Aorta (tissue), 5 donors: Measurements from ENCODE around the gene ERP27. TPM values are rescaled to one million over a fixed set of nuclear protein-coding genes. Genes with fewer than 3 reads are reported as not detected.

Source experiments
- ATAC-seq: fragments of 200-7000 bp; cut with Tn5 transposase; one replicate; pipeline ENCODE4 v1.9.1; 2022; ENCODE audit warnings: moderate library complexity; ENCODE audit not compliant: low FRiP score
- DNase-seq, 2 donors: peaks; one replicate each; pipeline ENCODE4 v3.0.0-alpha.2; 2020
- H3K27ac ChIP-seq, 2 donors: one replicate each; pipeline ENCODE4 v1.5.1; 2013; ENCODE audit warnings: low read length in 2 of 2, mild to moderate bottlenecking in 2 of 2, moderate library complexity in 2 of 2, control low read depth in 1 of 2, inconsistent platforms in 1 of 2, low read depth in 1 of 2
- H3K27me3 ChIP-seq, 2 donors: one replicate each; pipeline ENCODE4 v1.6.1; 2013; ENCODE audit warnings: control low read depth in 1 of 2, low read length in 1 of 2, mild to moderate bottlenecking in 1 of 2, moderate library complexity in 1 of 2; ENCODE audit not compliant: insufficient read depth in 2 of 2, control insufficient read depth in 1 of 2
- H3K36me3 ChIP-seq, 2 donors: one replicate each; pipeline ENCODE4 v1.6.1; 2013; ENCODE audit warnings: control low read depth in 1 of 2, low read length in 1 of 2, mild to moderate bottlenecking in 1 of 2; ENCODE audit not compliant: insufficient read depth in 2 of 2, control insufficient read depth in 1 of 2
- H3K4me1 ChIP-seq, 2 donors: one replicate each; pipeline ENCODE4 v1.6.1; 2013; ENCODE audit warnings: low read length in 2 of 2, control low read depth in 1 of 2, mild to moderate bottlenecking in 1 of 2, moderate library complexity in 1 of 2; ENCODE audit not compliant: insufficient read depth in 2 of 2, control insufficient read depth in 1 of 2
- H3K4me3 ChIP-seq, 2 donors: one replicate each; pipeline ENCODE4 v1.5.1; 2013; ENCODE audit warnings: low read length in 2 of 2, control low read depth in 1 of 2, mild to moderate bottlenecking in 1 of 2
- H3K9me3 ChIP-seq: one replicate; pipeline ENCODE4 v1.6.1; 2013; ENCODE audit warnings: mild to moderate bottlenecking, low read length; ENCODE audit not compliant: control insufficient read depth
- WGBS, 2 donors: extraction: QIAGEN DNeasy Blood & Tissue Kit; methylation state at CpG; one replicate each; pipeline ENCODE4 v1.1.7; 2013; 5-methylcytosine and 5-hydroxymethylcytosine counted together
- intact Hi-C, 2 donors: fragments of 100-400 bp; cut with DNase I; formaldehyde crosslinking; loops; one replicate each; pipeline versions ENCODE4 v1.14.2 to v1.15.0; 2022
- long read RNA-seq, 2 donors: library from polyadenylated mRNA; unstranded; transcript quantifications; one replicate each; pipeline ENCODE4 v2.0.0, GENCODE V29; 2020 to 2021
- polyA plus RNA-seq, 2 donors: library from polyadenylated mRNA; stranded (reverse); fragments of 200-250 nt; gene quantifications; one replicate each; pipeline ENCODE4 v1.2.3, GENCODE V29; 2013
- total RNA-seq, 2 donors: library from RNA; stranded (reverse); fragmentation: NEBNext Ultra II Directional; extraction: Animal tissue kit (Norgen Biotek cat#: 25700); gene quantifications; one replicate each; pipeline ENCODE4 v1.2.1, GENCODE V29; 2021
- donor health status: healthy with polysubstance abuse.
- donor health status: Bipolar disorder and iron deficiency.
- donor health status: DM: no; HTN: no; CAD: no.
- donor health status: DM: no; HTN: no; CAD: no.
- donor health status: DM: yes; HTN: yes; CAD: no.

ERP27 gene
- total RNA-seq (1 to 10 TPM; 1.3 to 3.2 TPM), polyA plus RNA-seq (1 to 10 TPM in 1 of 2 donors, under 1 TPM in 1; 0.20 to 5.3 TPM)
- long read RNA-seq, donor 1: 0 reads
- long read RNA-seq, donor 2, partial matches to known transcripts: 0 of 1 reads
- long read RNA-seq, donor 2, other reads (novel, unspliced or antisense): 0 of 1 reads

DNA sequence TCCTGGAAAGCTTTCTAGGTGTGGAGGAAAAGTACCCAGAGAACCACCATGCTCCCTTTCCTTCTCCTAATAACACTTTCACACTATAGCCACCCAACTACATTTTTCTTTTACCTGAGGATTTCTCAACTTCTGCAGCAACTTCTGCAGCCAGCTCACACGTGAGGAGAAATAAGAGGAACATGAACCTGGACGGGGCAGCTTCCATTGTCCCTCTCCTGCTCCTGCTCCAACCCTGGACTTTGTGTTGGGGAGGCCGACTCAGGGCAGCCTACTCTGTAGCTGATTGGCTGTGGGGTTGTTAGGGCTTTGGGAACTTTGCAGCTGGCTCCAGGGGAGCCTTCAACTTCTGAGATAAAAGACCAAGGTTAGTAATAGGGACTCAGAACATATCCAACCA is at the start of gene ERP27:
Gene ERP27 (minus strand): TSS at position 237 of the 400 bp plus-strand sequence. CDS start 29 bp downstream, at position 208.
- H3K4me3 ChIP-seq: no peak within 1 kb of the TSS
- H3K27me3 ChIP-seq: no peaks in the 10 kb centered on the region
- no peaks in the 10 kb centered on the region for H3K9me3 ChIP-seq
- ATAC-seq: no peak
- no peaks in the 10 kb centered on the region for H3K36me3 ChIP-seq
- H3K27ac ChIP-seq: no peak within 1 kb of the TSS
- intact Hi-C loops: loop anchor here in 1 of 2 donors (10.0 kb wide), 1 partner anchor 56 kb away; no protein-coding TSS in a partner anchor
- no peak for DNase-seq
- no peaks in the 10 kb centered on the region for H3K4me1 ChIP-seq
- 84 to 85% methylated on average over 3 of the region's 3 CpGs for WGBS, 2 donors

DNA sequence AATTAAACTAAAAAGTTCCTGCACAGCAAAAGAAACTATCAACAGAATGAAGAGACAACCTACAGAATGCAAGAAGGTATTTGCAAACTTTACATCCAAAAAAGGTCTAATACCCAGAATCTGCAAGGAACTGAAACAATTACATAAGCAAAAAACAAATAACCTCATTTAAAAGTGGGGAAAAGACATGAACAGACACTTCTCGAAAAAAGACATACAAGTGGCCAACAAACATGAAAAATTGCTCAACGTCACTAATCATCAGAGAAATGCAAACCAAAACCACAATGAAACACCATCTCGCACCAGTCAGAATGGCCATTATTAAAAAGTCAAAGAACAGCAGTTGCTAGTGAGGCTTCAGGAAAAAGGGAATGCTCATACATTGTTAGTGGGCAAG is 49.7 kb upstream of the ERP27 start:
- intact Hi-C loops: no loop called here
- Histone ChIP-seq H3K36me3 (no peaks in the 10 kb centered on the region), H3K27ac (no peak overlapping the region), H3K4me3 (no peak overlapping the region), H3K4me1 (no peaks in the 10 kb centered on the region), H3K27me3 (no peaks in the 10 kb centered on the region), H3K9me3 (no peaks in the 10 kb centered on the region)
- WGBS, 2 donors: 89 to 92% methylated on average over 3 of the region's 3 CpGs
- no peak for DNase-seq
- ATAC-seq: no peak

DNA sequence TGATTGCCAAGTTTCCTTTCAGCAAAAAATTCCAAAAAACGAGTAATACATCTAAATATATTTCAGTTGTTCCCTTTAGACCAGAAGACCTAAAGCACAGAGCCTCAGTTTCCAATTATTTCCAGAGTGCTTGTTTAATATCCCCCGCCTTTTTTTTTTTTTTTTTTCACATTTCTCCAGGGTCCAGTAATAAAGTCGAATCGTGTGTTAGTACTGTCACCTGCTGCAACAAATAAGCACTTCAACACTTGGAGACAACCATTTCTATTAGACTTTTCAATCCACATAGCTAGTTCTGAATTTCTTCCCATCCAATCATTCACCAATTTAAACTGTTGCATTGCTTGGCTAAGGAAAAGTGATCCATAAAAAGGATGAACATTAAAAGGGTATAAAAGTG is 48.1 kb upstream of the ERP27 start:
- ATAC-seq (no peak), DNase-seq (no peak)
- no peaks in the 10 kb centered on the region for H3K9me3 ChIP-seq
- intact Hi-C loops: no loop called here
- no peak overlapping the region for H3K27ac ChIP-seq
- WGBS, 2 donors: 58 to 63% methylated on average over 4 of the region's 4 CpGs
- no peaks in the 10 kb centered on the region for H3K27me3 ChIP-seq
- no peaks in the 10 kb centered on the region for H3K4me1 ChIP-seq
- H3K4me3 ChIP-seq: no peak overlapping the region
- H3K36me3 ChIP-seq: no peaks in the 10 kb centered on the region

DNA sequence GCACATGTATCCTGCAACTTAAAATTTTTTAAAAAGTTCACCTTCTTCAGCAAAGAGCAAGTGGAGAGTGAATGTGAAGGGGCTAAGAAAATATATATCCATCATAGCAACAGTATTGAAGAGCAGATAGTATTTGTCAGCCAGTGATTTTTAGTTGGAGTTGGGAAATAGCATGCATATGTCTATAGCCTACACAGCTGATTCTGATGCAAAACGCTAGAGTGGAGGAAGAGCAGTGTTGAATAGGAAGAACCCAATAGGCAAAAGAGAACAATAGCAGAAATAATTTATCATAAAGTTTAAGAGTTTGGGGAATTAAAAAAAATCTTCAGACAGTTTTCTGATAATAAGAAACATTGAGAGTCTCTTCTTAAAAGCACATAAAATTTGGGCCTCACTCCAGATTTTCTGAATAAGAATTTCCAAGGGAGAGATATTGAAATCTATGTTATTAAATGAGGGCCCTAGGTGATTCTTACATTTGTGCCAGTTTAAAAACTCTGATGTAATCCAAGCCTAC is 46.5 kb upstream of the ERP27 start:
- intact Hi-C loops: no loop called here
- no peak overlapping the region for H3K4me3 ChIP-seq
- no peaks in the 10 kb centered on the region for H3K9me3 ChIP-seq
- no peak for DNase-seq
- no peaks in the 10 kb centered on the region for H3K27me3 ChIP-seq
- H3K4me1 ChIP-seq: no peaks in the 10 kb centered on the region
- peaks cover 0 to 2% of the 10 kb centered on the region in 2 donors for H3K36me3 ChIP-seq
- ATAC-seq: no peak
- 77 to 87% methylated on average over 1 of the region's 1 CpG for WGBS, 2 donors
- no peak overlapping the region for H3K27ac ChIP-seq

DNA sequence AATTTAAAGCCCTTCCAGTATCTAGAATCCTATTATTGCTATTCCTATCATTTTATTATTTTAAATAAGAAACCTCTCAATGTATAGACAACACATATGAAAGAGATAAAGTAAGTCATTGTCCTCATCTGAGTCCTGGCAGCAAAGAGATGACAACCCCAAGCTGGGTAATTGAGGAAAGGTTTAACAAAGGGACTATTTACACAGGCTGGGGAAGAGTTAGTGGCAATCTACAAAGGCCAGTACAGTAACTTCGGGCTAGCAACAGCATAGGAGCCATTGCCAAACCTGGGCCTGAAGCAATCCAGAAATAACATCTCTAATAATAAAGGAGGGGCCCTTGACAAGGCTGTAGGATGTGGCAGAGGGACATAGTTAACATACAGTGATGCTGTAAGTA is 45.7 kb upstream of the ERP27 start:
- DNase-seq (no peak), ATAC-seq (no peak)
- H3K27me3 ChIP-seq: no peaks in the 10 kb centered on the region
- intact Hi-C loops: no loop called here
- H3K36me3 ChIP-seq: peaks cover 0 to 2% of the 10 kb centered on the region in 2 donors
- 20 to 28% methylated on average over 1 of the region's 1 CpG for WGBS, 2 donors
- no peak overlapping the region for H3K27ac ChIP-seq
- no peaks in the 10 kb centered on the region for H3K4me1 ChIP-seq
- no peak overlapping the region for H3K4me3 ChIP-seq
- H3K9me3 ChIP-seq: no peaks in the 10 kb centered on the region

DNA sequence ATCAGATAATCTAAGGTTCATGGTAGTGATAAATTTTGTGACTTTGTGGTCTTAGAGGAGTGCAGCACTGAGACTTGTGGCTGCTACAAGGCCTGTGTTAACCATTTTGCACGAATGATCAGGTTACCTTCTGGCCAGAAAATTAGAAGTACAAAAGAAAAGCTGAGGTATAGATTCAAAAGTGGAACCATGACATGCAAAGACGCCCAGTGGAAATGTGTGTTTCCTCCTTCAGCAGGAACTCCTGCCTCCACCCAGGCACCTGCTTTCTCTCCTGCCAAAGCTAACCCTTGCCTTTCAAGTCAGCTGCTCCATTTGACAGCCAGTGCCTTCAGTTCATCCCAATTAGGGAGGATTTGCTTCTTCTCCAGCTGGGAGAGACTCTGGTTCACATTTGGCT is 44.7 kb upstream of the ERP27 start:
- ATAC-seq: no peak
- H3K36me3 ChIP-seq: peaks cover 0 to 2% of the 10 kb centered on the region in 2 donors
- no peaks in the 10 kb centered on the region for H3K27me3 ChIP-seq
- no peaks in the 10 kb centered on the region for H3K4me1 ChIP-seq
- H3K4me3 ChIP-seq: no peak overlapping the region
- intact Hi-C loops: no loop called here
- H3K9me3 ChIP-seq: no peaks in the 10 kb centered on the region
- no peak overlapping the region for H3K27ac ChIP-seq
- WGBS, 2 donors: 87 to 90% methylated on average over 2 of the region's 2 CpGs
- no peak for DNase-seq

DNA sequence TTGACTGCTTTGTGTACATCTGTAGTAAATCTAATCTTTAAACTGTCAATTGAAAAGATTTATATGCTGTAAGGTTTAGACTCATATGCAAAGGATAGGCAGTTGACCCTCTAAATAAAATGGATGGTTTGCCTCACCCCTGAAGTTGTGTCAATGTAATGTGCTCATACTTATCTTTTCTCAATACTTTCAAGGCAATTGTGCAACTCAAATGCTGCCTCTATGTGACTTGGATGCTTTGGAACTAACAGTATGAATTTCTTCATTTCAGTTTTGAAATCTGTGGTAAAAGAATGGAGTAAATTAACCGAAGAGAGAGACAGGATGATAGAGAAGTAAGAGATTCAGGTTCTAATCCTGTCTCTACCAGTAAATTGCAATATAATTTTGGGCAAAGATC is 44.2 kb upstream of the ERP27 start:
- Histone ChIP-seq H3K27me3 (no peaks in the 10 kb centered on the region), H3K4me3 (no peak overlapping the region), H3K36me3 (peaks cover 0 to 2% of the 10 kb centered on the region in 2 donors), H3K9me3 (no peaks in the 10 kb centered on the region), H3K4me1 (no peaks in the 10 kb centered on the region), H3K27ac (no peak overlapping the region)
- DNase-seq (no peak), ATAC-seq (no peak)
- intact Hi-C loops: no loop called here
- WGBS, 2 donors: 89 to 94% methylated on average over 1 of the region's 1 CpG

DNA sequence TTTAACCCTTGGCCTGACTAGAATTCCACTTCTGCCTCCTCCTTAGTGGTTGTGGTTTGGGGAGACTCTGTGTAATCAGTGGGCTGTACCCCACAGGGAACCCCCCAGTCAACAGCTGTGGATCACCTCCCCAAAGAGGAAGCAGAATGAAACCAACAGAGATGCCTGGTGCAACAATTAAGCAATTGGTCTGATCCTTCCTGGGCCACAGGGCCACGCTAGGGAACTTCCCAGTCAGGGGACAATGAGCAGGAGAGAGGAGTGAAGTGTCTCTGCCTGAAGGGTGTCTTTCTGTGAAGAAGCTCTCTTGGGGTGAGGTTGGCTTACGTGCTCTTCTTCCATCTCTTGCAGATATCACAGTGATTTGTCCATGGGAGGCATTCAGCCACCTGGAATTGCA is 42.7 kb upstream of the ERP27 start:
- ATAC-seq (no peak), DNase-seq (peak in 1 of 2 donors; percentile 55)
- H3K27ac ChIP-seq: no peak overlapping the region
- intact Hi-C loops: no loop called here
- no peaks in the 10 kb centered on the region for H3K9me3 ChIP-seq
- H3K27me3 ChIP-seq: no peaks in the 10 kb centered on the region
- peaks cover 0 to 2% of the 10 kb centered on the region in 2 donors for H3K36me3 ChIP-seq
- no peaks in the 10 kb centered on the region for H3K4me1 ChIP-seq
- WGBS, 2 donors: 90 to 96% methylated on average over 2 of the region's 2 CpGs
- no peak overlapping the region for H3K4me3 ChIP-seq

DNA sequence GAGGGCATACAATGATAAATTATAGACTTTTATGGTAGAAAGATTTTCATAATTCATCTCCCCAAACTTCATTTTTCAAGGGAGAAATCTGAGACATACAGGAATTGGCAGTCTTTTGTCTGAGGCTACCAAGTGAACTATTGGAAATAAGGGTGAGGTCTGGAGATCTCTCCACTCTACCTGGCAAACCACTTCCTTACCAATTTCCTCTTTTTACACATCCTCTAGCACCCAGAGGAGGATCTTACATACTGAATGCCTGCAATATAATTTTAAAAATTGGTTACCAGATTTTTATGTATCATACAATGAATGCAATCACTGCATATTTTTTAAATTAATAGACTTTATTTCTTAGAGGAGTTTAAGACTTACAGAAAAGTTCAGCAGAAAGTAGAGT is 41.1 kb upstream of the ERP27 start:
- DNase-seq: no peak
- intact Hi-C loops: no loop called here
- peaks cover 0 to 2% of the 10 kb centered on the region in 2 donors for H3K36me3 ChIP-seq
- no peaks in the 10 kb centered on the region for H3K4me1 ChIP-seq
- H3K27me3 ChIP-seq: no peaks in the 10 kb centered on the region
- no peaks in the 10 kb centered on the region for H3K9me3 ChIP-seq
- H3K27ac ChIP-seq: no peak overlapping the region
- H3K4me3 ChIP-seq: no peak overlapping the region
- ATAC-seq: no peak
